HEK293 (cell line): ENCODE results near the gene PRUNE1.

ENCODE experiments used
- CTCF ChIA-PET: fragments of 350-600 bp; formaldehyde crosslinking; extraction: SDS; loops from one replicate; lab custom pipeline; 2021; ENCODE audit warnings: antibody characterized with exemption; lab: Yijun Ruan, JAX
- POLR2A ChIA-PET: fragments of 300-600 bp; formaldehyde crosslinking; extraction: SDS; loops from one replicate; lab custom pipeline; 2020; ENCODE audit warnings: antibody characterized with exemption, inconsistent platforms; lab: Yijun Ruan, JAX
- H3K27ac ChIP-seq: fragments of 200-500 bp; sonication (Bioruptor generic); 2 replicates; pipeline ENCODE4 v1.5.1; 2014; ENCODE audit warnings: low read depth, low read length, control low read depth, inconsistent platforms; ENCODE audit errors: extremely low read depth
- H3K36me3 ChIP-seq, 2 experiments: fragments of 200-500 bp in 1 of 2; sonication (Bioruptor generic) in 1 of 2; 1 replicate in 1 of 2; 2 replicates in 1 of 2; pipeline ENCODE4 v1.5.1; 2014 to 2017; ENCODE audit warnings: inconsistent platforms in 2 of 2, low read length in 2 of 2; ENCODE audit not compliant: control insufficient read depth in 2 of 2, insufficient read depth in 1 of 2
- H3K4me1 ChIP-seq: fragments of 200-500 bp; sonication (Bioruptor generic); 2 replicates; pipeline ENCODE4 v1.5.1; 2014; ENCODE audit warnings: mild to moderate bottlenecking, low read length, inconsistent platforms; ENCODE audit not compliant: control insufficient read depth, insufficient read depth
- H3K4me3 ChIP-seq: 2 replicates; pipeline ENCODE4 v1.5.1; 2011; ENCODE audit warnings: low read depth, mild to moderate bottlenecking, control low read depth, low read length, moderate library complexity
- H3K9me3 ChIP-seq: fragments of 200-500 bp; sonication (Bioruptor generic); 2 replicates; pipeline ENCODE4 v1.5.1; 2014; ENCODE audit warnings: low read depth, low read length, inconsistent platforms; ENCODE audit not compliant: control insufficient read depth, insufficient read depth
- GLI4 ChIP-seq: fragments of 450-650 bp; formaldehyde crosslinking; IDR thresholded peaks from 2 replicates; pipeline ENCODE4 v1.5.1; 2016; ENCODE audit warnings: missing biosample characterization, missing genetic modification characterization
- HOXC10 ChIP-seq: sonication (generic); formaldehyde crosslinking; IDR thresholded peaks from 2 replicates; pipeline ENCODE4 v1.8.1; 2023; ENCODE audit warnings: mild to moderate bottlenecking, missing genetic modification reagents
- KLF16 ChIP-seq: fragments of 450-650 bp; formaldehyde crosslinking; IDR thresholded peaks from 2 replicates; pipeline ENCODE4 v1.5.1; 2017; ENCODE audit warnings: missing biosample characterization, missing genetic modification characterization
- KLF9 ChIP-seq: fragments of 450-650 bp; formaldehyde crosslinking; IDR thresholded peaks from 2 replicates; pipeline ENCODE4 v1.5.1; 2016; ENCODE audit warnings: missing biosample characterization, missing genetic modification characterization, low read depth
- PRDM1 ChIP-seq: fragments of 450-650 bp; formaldehyde crosslinking; IDR thresholded peaks from 2 replicates; pipeline ENCODE4; 2016; ENCODE audit warnings: missing biosample characterization, missing genetic modification characterization
- SCRT2 ChIP-seq: fragments of 450-650 bp; formaldehyde crosslinking; IDR thresholded peaks from 2 replicates; pipeline ENCODE4 v1.5.1; 2016; ENCODE audit warnings: missing biosample characterization, missing genetic modification characterization
- SP7 ChIP-seq: fragments of 450-650 bp; formaldehyde crosslinking; IDR thresholded peaks from 2 replicates; pipeline ENCODE4 v1.5.1; 2016; ENCODE audit warnings: missing biosample characterization, missing genetic modification characterization
- TRIM28 ChIP-seq: IDR thresholded peaks from 2 replicates; pipeline ENCODE4 v1.6.1; 2011; ENCODE audit warnings: low read length, control low read depth, borderline replicate concordance
- ZBTB20 ChIP-seq: fragments of 450-650 bp; formaldehyde crosslinking; IDR thresholded peaks from 2 replicates; pipeline ENCODE4 v1.5.1; 2016; ENCODE audit warnings: missing biosample characterization, missing genetic modification characterization
- ZFP41 ChIP-seq: fragments of 450-650 bp; formaldehyde crosslinking; IDR thresholded peaks from 2 replicates; pipeline ENCODE4 v1.5.1; 2016; ENCODE audit warnings: missing biosample characterization, missing genetic modification characterization, borderline replicate concordance
- ZNF248 ChIP-seq: fragments of 450-650 bp; formaldehyde crosslinking; IDR thresholded peaks from 2 replicates; pipeline ENCODE4 v1.5.1; 2017; ENCODE audit warnings: missing biosample characterization, missing genetic modification characterization
- ZNF423 ChIP-seq: fragments of 450-650 bp; formaldehyde crosslinking; IDR thresholded peaks from 2 replicates; pipeline ENCODE4 v1.5.1; 2016; ENCODE audit warnings: missing biosample characterization, missing genetic modification characterization
- ZNF433 ChIP-seq: fragments of 450-650 bp; formaldehyde crosslinking; IDR thresholded peaks from 2 replicates; pipeline ENCODE4 v1.5.1; 2016; ENCODE audit warnings: missing biosample characterization, missing genetic modification characterization, low read depth
- ZNF501 ChIP-seq: fragments of 450-650 bp; formaldehyde crosslinking; IDR thresholded peaks from 2 replicates; pipeline ENCODE4 v1.5.1; 2016; ENCODE audit warnings: missing biosample characterization, missing genetic modification characterization
- ZNF521 ChIP-seq: fragments of 450-650 bp; formaldehyde crosslinking; IDR thresholded peaks from 2 replicates; pipeline ENCODE4 v1.5.1; 2017; ENCODE audit warnings: missing biosample characterization, mild to moderate bottlenecking, missing genetic modification characterization
- ZNF600 ChIP-seq: fragments of 450-650 bp; formaldehyde crosslinking; IDR thresholded peaks from 2 replicates; pipeline ENCODE4 v1.5.1; 2016; ENCODE audit warnings: missing biosample characterization, missing genetic modification characterization
- ZNF610 ChIP-seq: fragments of 450-650 bp; formaldehyde crosslinking; IDR thresholded peaks from 2 replicates; pipeline ENCODE4 v1.5.1; 2016; ENCODE audit warnings: missing biosample characterization, missing genetic modification characterization, borderline replicate concordance
- ZNF670 ChIP-seq: fragments of 450-650 bp; formaldehyde crosslinking; IDR thresholded peaks from 2 replicates; pipeline ENCODE4 v1.5.1; 2016; ENCODE audit warnings: missing biosample characterization, missing genetic modification characterization, low read depth
- ZNF776 ChIP-seq: fragments of 450-650 bp; formaldehyde crosslinking; IDR thresholded peaks from 2 replicates; pipeline ENCODE4 v1.5.0; 2017; ENCODE audit warnings: missing biosample characterization, missing genetic modification characterization, borderline replicate concordance
- ZNF791 ChIP-seq: fragments of 450-650 bp; formaldehyde crosslinking; IDR thresholded peaks from 2 replicates; pipeline ENCODE4 v1.5.1; 2016; ENCODE audit warnings: missing biosample characterization, missing genetic modification characterization
- ZNF792 ChIP-seq: fragments of 450-650 bp; formaldehyde crosslinking; IDR thresholded peaks from 2 replicates; pipeline ENCODE4 v1.5.1; 2016; ENCODE audit warnings: missing biosample characterization, missing genetic modification characterization
- ZSCAN30 ChIP-seq: fragments of 450-650 bp; IDR thresholded peaks from 2 replicates; pipeline ENCODE4 v1.5.1; 2018; ENCODE audit warnings: missing biosample characterization, mild to moderate bottlenecking, missing genetic modification characterization, moderate library complexity
- TF ChIP-seq, protein P1 (sequence below): fragments of 450-650 bp; formaldehyde crosslinking; IDR thresholded peaks from 2 replicates; pipeline ENCODE4 v1.5.1; 2016; ENCODE audit warnings: missing biosample characterization, missing genetic modification characterization
- TF ChIP-seq, protein P2 (sequence below): fragments of 450-650 bp; formaldehyde crosslinking; IDR thresholded peaks from 2 replicates; pipeline ENCODE4 v1.5.1; 2016; ENCODE audit warnings: missing biosample characterization, missing genetic modification characterization
- TF ChIP-seq, protein P3 (sequence below): fragments of 450-650 bp; formaldehyde crosslinking; IDR thresholded peaks from 2 replicates; pipeline ENCODE4 v1.5.1; 2016; ENCODE audit warnings: missing biosample characterization, missing genetic modification characterization

Gene PRUNE1

DNA sequence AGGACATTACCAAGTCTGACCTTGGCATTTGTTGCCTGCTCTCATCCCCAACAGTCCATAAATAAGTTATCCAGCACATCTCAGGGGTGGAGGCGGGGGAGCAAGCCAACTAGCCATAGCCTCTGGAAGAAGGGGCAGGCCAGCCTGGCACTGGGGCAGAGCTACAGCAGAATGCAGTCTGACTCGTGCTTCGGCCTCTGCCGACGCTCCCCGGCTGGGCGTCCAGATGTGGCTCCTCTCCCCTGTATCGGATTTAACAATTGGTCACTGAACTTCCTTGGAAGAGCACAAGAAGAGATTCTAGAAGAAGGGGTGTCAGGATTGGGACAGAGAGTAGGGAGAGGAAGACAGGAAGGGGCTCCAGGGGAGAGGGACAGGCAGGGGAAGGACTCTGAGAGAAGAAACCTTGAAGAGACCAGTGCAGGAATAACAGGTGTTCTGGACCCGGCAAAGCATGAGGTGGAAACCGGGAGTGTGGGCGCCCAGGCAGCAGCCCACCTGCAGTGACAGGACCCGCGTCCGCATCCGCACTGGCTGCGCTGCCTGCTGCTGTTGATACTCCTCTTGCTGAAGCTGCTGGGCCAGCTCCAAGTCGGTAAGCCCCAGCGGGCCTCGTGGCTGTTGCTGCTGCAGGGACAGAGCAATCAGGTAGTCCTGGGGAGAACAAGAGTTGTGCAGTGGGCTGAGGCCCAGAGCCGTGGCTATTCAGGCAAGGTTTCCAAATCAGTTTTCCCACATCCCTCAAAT is 10.9 kb upstream of the PRUNE1 start:
- no peaks in the 10 kb centered on the region for H3K4me1 ChIP-seq
- peaks cover 0 to 60% of the 10 kb centered on the region in 2 experiments; a peak in 1 of 3 replicates for H3K36me3 ChIP-seq
- no peaks in the 10 kb centered on the region for H3K9me3 ChIP-seq
- ChIA-PET CTCF (interaction anchor here (0.5 to 5.3 kb wide), 11 partner anchors 9 to 741 kb away, joined by 3 to 73 read pairs (median 7); partner anchors contain the start of genes ANXA9, C1orf56 and MINDY1), POLR2A (interaction anchor here (2.5 kb wide), 1 partner anchor 9 kb away, joined by 17 read pairs; the partner anchor contains the start of gene MINDY1)
- H3K4me3 ChIP-seq = no peak overlapping the region
- TF ChIP-seq KLF9 (tag by site-specific recombination) (no peak), ZNF600 (tag by site-specific recombination) (peak; percentile 32; the same call in 1 of the 2 replicates)
- no peak overlapping the region for H3K27ac ChIP-seq

DNA sequence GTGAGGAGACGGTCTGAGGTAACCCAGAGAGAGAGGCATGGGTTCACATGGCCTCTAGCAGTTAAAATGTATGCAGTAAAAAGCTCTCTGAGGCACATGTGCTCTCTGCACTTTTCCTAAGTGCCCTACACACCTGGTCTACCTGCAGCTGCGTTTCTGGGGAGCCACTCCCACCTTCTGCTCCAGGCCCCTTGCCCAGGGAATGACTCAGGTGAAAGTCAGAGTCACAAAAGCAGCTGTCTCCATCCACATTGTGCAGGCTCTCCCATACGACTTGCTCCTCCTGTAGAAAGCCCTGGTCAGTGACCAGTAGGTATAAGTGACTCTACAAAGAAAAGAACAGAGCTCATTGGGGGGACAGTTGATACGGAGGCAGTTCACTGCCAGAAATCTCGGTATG is 10.3 kb upstream of the PRUNE1 start:
- no peak overlapping the region for H3K4me3 ChIP-seq
- peaks cover 0 to 64% of the 10 kb centered on the region in 2 experiments; a peak in 1 of 3 replicates for H3K36me3 ChIP-seq
- TF ChIP-seq ZSCAN30 = no peak
- no peak for TF ChIP-seq TRIM28
- no peak for TF ChIP-seq ZBTB20 (tag by site-specific recombination)
- TF ChIP-seq ZNF776 (tag by site-specific recombination) = no peak
- TF ChIP-seq ZNF501 (tag by site-specific recombination) = no peak
- no peak for TF ChIP-seq ZNF423 (tag by site-specific recombination)
- no peak for TF ChIP-seq ZNF792 (tag by site-specific recombination)
- TF ChIP-seq ZNF248 (tag by site-specific recombination) = no peak
- TF ChIP-seq, protein P1, sequence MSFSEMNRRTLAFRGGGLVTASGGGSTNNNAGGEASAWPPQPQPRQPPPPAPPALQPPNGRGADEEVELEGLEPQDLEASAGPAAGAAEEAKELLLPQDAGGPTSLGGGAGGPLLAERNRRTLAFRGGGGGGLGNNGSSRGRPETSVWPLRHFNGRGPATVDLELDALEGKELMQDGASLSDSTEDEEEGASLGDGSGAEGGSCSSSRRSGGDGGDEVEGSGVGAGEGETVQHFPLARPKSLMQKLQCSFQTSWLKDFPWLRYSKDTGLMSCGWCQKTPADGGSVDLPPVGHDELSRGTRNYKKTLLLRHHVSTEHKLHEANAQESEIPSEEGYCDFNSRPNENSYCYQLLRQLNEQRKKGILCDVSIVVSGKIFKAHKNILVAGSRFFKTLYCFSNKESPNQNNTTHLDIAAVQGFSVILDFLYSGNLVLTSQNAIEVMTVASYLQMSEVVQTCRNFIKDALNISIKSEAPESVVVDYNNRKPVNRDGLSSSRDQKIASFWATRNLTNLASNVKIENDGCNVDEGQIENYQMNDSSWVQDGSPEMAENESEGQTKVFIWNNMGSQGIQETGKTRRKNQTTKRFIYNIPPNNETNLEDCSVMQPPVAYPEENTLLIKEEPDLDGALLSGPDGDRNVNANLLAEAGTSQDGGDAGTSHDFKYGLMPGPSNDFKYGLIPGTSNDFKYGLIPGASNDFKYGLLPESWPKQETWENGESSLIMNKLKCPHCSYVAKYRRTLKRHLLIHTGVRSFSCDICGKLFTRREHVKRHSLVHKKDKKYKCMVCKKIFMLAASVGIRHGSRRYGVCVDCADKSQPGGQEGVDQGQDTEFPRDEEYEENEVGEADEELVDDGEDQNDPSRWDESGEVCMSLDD (tag by site-specific recombination) = no peak
- TF ChIP-seq, all 188 proteins: peak for 0
- H3K4me1 ChIP-seq = no peaks in the 10 kb centered on the region
- CTCF ChIA-PET = interaction anchor here (0.7 to 5.3 kb wide), 5 partner anchors 8 to 418 kb away, joined by 3 to 73 read pairs (median 8); partner anchors contain the start of genes MCL1 and MINDY1
- POLR2A ChIA-PET = interaction anchor here (0.5 kb wide), 1 partner anchor 166 kb away, joined by 3 read pairs; no protein-coding TSS in a partner anchor
- no peaks in the 10 kb centered on the region for H3K9me3 ChIP-seq
- H3K27ac ChIP-seq = no peak overlapping the region

DNA sequence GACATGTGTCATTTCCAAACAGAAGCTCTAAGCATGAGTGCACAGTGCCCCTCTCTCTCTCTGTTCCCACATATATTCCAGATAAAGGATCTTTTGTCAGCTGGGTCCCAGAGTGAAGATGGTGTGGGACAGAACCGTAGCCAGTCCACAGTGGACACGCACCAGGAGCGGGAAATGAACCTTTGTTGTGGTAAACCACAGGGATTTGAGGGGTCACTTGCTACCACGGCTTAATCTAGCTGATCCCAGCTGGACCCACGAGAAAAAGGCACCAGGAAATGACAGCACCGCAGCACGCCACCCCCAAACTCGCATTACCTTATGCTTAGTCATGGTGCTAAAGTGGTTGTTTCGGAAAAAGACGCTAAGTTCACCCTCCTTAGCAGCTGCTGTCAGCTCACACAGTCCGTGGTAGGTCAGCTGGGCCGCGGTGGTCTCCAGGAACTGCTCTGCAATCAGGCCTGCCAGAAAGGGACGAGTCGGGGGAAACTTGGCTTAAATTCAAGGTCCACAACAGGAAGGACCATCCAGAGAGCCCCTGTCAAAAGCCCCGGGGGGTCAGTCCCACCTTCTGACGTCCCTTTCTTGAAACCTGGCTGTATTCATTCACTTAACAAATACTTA is 9.1 kb upstream of the PRUNE1 start:
- Histone ChIP-seq H3K36me3 (peaks cover 0 to 64% of the 10 kb centered on the region in 2 experiments; a peak in 1 of 3 replicates), H3K4me3 (no peak overlapping the region), H3K27ac (no peak overlapping the region), H3K4me1 (no peaks in the 10 kb centered on the region), H3K9me3 (no peaks in the 10 kb centered on the region)
- POLR2A ChIA-PET = no interaction called here
- CTCF ChIA-PET = interaction anchor here (0.5 to 1.0 kb wide), 4 partner anchors 20 to 342 kb away, joined by 3 to 4 read pairs (median 4); no protein-coding TSS in a partner anchor
- TF ChIP-seq ZNF433 (tag by site-specific recombination) (no peak), ZNF610 (tag by site-specific recombination) (no peak), ZNF791 (tag by site-specific recombination) (no peak), SP7 (tag by site-specific recombination) (no peak), ZNF670 (tag by site-specific recombination) (no peak), HOXC10 (CRISPR knock-in tag) (no peak), KLF16 (no peak), ZFP41 (tag by site-specific recombination) (no peak), GLI4 (tag by site-specific recombination) (no peak), SCRT2 (tag by site-specific recombination) (no peak), PRDM1 (tag by site-specific recombination) (no peak), ZNF521 (tag by site-specific recombination) (no peak)
- TF ChIP-seq, protein P2, sequence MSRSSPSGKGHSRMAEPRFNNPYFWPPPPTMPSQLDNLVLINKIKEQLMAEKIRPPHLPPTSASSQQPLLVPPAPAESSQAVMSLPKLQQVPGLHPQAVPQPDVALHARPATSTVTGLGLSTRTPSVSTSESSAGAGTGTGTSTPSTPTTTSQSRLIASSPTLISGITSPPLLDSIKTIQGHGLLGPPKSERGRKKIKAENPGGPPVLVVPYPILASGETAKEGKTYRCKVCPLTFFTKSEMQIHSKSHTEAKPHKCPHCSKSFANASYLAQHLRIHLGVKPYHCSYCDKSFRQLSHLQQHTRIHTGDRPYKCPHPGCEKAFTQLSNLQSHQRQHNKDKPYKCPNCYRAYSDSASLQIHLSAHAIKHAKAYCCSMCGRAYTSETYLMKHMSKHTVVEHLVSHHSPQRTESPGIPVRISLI = no peak
- TF ChIP-seq, protein P3, sequence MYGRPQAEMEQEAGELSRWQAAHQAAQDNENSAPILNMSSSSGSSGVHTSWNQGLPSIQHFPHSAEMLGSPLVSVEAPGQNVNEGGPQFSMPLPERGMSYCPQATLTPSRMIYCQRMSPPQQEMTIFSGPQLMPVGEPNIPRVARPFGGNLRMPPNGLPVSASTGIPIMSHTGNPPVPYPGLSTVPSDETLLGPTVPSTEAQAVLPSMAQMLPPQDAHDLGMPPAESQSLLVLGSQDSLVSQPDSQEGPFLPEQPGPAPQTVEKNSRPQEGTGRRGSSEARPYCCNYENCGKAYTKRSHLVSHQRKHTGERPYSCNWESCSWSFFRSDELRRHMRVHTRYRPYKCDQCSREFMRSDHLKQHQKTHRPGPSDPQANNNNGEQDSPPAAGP = no peak
